NCI-H2196 treated with DMSO at 0.1 percent for 48 hours (cell line): ENCODE measurements around the gene BRSK1.
A peak's percentile ranks its signal among the peaks of the same experiment; 100 is the strongest.

Experiments
- DNase-seq: peaks from one replicate; lab custom pipeline; 2025; ENCODE audit not compliant: unreplicated experiment; lab: John Stamatoyannopoulos, UW

Gene BRSK1

DNA sequence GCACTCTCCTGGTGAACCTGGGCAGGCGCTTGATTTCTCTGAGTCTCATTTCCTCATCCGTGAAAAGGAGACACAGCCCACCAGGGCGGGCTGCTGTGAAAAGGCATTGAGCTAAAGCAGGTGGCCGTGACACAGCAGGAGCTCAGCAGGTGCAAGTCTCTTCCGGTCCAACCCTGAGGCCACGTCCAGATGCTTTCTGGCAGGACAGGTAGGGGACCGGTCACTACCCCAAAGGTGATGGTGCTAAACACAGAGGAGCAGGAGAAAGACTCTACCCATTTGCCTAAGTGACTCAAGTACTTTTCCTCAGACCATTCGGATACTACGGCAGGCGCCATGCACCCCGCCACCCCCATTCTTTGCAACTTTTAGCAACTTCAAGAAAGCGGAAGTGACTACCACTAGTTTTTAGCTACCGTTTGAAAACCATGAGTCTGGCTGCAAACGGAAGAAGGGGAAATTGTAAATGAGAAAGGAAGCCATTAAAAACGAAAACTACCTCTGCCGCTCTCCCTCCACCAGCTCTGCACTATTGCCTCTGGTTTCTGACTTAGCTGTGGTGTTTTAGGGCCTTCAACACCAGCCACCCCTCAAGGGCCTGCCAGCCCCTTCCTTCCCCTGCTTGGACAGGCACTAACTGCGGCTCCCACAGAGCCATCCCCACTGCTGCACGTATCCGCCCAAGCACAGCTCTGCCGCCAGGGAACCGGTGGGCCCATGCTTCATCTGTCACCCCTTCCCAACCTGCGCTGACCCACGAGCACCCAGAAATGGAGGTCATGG is 29.8 kb upstream of the BRSK1 start:
- peak; percentile 57 for DNase-seq

DNA sequence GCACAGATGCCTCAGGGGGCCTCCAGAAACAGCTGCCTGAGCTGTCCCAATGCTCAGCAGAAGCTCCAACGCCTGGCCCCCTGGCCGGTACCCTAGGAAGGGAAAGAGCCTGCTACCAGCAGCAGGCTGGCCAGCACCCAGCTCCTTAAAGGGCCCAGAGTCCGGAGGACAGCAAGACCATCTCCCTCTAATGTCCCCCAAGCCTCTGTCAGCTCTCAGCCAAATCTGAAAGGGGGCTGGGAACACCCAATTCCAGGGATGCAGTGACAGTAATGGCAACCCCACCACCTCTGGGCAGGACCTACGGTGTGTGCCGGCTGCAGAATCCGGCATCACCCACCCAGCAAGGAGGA is 29.2 kb upstream of the BRSK1 start:
- no peak for DNase-seq

DNA sequence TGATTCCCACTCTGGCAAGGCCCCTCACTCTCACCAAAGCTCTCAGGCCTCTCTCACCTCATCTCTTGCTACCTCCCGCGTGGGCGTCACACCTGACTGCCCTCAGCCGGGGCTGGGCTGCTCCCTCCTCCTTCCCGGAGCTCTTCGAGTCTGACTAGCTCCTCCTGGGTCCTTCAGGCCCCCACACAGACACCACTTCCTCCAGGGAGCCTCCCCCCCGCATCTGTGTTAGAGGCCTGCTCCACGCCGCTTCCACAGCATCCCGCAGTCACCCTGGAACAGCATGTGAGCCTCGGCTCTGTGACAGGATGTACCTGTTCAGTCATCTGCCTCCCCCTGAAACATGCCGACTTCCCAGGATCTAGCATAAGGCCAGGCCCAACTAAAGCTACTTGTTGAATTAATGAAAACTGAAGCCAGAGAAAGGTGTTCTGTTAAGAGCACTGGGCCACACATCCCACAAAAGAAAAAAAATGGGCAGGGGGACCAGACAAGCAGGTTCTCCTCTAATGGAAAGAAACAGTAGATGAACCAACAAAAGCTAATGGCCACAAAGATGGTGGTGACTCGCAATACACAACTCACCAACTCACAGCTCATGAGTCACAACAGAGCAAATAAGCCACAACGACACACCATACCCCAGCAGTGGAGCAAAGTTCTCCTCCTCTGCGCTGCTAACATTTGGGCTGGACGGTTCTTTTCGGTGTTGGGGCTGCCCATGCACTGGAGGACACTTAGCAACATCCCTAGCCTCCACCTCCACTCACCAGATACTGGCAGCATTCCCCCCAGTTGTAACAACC is 28.0 kb upstream of the BRSK1 start:
- DNase-seq: no peak

DNA sequence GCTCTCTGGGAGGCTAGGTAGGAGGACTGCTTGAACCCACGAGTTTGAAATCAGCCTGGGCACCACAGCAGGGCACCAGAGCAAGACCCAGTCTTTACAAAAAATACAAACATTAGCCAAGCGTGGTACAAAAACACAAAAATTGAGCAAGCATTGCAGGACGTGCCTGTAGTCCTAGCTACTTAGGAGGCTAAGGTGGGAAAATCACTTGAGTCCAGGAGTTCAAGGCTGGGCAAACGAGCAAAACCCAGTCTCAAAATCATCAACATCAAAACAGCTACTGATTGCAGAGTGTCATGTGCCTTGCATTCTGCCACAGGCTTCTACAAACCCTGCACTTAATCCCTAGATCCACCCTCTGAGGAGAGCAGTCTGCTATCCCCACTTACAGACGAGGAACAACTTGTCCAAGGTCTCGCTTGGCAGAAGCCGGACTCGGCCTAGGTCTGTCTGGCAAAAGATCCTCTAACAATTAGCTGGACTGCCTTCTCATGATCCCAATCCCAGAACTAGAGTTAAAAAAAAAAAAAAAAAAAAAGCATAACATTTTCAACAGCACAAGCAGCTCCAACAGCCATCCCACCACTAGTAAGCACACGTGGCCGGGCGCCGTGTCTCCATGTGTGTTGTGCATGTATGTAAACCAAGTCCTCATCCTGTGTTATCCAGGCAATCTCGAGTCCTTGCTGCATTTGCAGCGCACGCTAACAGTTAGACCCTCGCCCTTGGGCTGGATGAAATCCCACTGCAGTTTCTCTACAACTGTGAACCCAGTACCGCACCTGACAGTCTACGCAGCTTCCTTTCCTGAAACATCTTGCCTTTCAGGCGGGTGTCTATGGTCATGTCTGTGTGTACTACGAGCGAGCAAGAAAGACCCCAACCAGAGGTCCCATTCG is 27.0 kb upstream of the BRSK1 start:
- no peak for DNase-seq

DNA sequence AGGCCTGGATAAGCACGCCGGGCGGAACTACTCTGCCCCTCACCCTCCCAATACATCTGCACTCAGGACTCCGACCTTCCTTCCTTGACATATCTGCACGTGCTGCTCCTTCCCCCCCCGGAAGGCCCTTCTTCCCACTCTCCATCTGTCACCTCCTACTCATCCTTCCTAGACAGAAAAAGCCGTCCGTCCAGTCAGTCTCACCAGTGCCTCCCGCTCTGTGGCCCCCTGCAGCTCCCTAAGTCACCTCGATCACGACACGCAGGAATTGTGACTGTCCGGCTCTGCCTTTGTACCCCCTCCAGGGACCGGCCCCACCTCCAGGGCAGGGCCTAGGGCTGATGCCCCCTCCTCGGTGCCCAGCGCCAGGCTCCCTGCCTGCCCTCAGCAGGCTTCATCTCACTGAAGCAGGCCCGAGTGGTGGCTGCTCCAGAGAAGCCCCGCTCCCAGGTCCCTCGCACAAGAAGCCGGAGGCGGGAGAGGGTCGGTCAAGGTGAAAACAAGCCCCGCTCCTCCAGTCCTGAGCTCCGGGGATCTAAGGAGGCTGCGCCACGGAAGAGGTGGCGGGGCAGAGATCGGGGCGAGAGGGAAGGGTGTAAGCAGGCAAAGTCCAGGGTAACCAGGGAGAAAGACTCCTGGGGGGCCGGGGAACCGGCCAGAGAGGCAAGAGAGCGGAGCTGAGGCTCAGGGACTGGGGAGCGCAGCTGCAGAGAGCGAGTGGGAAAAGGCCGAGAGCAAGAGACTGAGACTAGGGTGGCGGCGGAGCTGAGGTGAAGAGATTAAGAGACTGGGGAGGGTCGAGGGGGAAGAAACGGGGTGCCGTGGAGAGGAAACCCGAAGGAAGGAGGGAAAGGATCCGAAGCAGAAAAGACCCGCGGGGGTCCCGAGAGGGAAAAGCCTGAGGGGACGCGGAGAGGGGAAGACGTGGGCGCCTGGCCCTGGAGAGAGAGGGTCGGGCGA is 26.1 kb upstream of the BRSK1 start:
- DNase-seq: no peak

DNA sequence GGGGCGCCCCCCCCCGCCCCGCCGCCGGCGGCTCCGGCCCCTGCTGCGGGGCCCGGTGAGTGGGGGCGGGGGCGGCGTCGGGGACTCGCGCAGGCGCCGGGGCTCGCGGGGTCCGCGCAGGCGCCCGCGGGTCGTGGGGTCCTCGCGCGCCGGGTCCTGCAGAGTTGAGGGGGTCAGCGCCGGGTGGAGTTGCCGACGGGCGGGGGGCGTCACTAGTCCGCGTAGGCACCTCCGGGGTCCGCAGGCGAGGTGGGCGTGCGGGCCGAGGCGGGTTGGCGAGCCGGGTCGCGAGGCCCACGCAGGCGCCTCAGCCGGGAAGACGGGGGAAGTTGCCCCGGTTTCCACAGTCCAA is 25.3 kb upstream of the BRSK1 start:
- DNase-seq: no peak

DNA sequence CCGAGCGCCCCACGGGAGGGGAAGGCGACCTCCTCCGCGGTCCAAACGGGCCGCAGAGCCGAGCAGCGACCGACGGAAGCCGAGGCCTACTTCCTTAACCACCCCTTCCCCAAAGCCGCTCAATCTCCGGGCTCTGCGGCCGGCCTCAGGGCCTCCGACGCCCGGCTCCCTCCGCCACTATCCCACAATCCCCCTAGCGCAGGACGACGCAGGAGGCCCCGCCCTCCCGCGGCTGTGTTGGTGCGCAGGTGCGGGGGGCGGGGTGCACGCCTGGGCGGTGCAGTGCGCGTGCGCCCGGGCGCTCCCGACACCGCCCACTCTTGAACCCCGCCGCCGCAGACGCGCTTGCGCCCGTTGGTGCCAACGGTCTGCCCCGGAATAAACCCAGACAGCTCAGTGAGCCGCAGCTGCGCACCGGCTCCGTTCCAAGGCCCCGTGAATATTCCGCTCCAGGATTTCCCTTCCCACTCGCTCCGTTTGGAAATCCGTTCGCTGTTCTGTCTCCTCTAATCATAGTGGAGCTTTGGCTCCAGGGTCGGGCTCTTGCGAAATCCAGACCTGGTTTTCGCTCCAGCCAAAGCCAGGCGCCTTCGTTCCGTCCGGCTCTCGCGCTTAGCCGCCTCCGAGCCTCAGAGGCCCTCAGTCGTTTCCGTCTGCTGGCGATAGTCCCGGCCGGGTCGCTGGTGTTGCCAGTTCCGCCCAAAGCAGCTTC is 24.8 kb upstream of the BRSK1 start, which contains the start of gene PPP6R1:
TSS of gene PPP6R1 (minus strand) at position 190 of the 712 bp plus-strand sequence. CDS start 11,914 bp downstream, outside the sequence.
- peak; percentile 96 for DNase-seq

DNA sequence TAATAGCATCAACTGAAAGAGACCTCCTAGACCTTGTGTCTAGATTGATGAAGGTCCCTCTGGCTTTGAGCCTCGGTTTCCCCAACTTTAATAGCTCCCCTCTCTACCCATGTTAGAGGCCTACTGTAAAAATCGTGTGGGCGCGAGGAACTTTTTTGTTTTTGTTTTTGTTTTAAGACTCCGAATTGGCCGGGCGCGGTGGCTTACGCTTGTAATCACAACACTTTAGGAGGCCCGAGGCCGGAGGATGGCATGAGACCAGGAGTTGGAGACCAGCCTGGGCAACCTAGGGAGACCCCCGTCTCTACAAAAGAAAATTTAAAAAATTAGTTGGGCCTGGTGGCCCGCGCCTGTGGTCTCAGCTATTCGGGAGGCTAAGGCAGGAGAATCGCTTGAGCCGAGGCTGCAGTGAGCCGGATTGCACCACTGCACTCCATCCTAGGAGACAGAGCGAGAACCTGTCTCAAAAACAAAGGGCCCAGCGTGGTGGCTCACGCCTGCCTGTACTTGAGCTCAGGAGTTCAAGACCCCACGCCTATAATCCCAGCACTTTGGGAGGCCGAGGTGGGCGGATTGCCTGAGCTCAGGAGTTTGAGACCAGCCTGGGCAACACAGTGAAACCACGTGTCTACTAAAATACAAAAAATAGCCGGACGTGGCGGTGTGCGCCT is 24.1 kb upstream of the BRSK1 start:
- no peak for DNase-seq

DNA sequence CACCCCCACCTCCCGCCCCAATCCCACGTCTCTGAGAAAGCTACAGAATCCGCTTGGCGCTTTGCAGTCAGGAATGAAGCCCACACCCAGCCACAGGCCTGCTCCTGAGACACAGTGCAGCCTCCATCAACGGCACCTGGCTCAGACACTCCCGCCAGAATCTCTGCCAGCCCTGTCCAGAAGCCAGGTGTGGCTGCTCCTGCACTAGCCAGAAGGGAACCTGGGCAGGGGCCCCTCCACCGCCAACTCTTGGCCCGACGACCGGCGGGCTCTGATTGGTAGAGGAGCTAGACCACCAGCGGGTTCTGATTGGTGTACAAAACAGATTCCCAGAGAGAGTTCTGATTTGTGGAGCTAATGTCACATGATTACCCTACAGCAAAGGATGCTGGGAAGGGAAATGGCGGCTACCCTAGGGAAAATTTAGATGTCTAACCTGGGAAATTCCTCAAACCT is 22.1 kb upstream of the BRSK1 start:
- DNase-seq: no peak

DNA sequence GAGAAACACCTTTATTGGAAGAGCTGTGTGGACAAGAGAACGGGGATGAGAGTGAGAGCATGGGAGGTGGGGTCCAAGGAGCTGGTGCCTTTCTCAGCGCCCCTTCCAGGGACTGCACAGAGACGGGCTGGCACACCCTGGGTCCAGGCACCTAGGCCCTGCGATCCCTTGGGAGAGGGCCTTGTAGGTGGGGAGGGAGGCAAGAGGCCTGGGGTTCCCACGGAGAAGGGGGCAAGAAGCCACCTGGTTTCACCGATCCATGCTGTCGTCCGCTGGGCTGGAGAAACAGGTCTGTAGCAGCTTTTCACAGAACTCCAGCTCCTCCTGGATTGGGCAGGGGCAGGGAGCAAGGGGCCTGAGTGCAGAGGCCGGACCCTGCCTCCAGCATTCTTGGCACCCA is 21.4 kb upstream of the BRSK1 start:
- DNase-seq: no peak

DNA sequence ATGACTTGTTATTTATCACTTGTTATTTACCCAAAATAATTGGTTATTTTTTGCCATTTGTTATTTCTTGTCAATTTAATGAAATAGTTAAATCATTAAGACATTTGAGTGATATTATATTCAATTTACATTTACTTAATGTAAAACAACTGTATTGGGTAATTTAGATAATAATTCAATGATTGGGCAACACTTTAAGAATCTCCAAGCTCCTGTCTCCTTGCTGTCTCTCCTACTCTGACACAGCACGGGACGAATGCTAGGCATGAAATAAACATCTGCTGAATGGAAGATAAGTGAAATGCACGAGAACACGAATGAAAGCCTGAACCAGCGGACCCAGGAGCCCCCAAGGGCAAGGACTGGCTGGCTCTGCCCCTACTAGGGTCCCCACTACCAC is 19.3 kb upstream of the BRSK1 start:
- no peak for DNase-seq

DNA sequence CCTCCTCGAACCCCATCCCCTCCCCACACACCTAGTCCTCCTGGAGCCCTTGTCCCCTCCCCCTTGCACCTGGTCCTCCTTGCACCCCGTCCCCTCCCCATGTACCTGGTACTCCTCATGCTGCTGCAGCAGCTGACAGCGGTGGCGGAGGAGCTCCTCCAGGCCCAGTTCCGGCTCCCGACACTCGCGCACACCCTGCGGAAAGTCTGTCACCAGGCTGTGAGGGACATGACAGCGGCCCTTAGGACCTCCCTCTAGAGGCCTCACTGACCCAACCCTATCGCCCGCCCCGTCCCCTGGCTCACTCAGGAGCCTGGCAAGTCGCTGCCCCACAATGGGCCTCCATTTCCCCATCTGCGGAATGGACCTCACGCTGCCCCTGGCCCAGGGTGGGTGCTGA is 18.6 kb upstream of the BRSK1 start:
- DNase-seq: no peak

DNA sequence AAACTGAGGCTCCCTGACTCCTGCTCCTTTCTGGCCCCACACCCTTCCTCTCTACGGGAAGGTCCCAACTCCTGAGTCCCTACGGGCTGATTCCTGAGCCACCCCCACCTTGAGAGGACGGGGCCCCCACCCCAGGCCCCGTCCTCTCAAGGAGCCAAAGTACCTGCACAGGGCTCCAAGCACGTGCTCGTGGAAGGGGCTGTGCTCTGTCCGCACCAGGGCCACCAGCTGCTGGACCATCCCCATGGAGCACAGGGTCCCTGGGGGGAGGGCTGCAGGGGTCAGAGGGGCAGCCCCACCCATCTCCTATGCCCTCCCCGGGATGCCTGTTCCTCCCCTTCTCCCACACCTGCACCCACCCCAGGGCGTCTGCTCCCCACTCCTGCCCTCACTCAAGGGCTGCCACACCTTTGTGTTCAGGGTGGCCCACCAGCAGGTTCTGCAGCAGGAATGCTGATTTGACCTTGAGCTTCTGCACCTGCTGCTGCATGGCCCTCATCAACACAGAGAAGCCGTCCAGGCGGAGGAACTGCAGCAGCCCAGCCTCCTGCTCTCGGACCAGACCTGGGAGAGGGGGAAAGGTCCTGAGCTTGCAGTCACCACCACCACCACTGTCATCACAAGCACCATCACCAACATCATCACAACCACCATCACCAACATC is 17.9 kb upstream of the BRSK1 start:
- DNase-seq: no peak

DNA sequence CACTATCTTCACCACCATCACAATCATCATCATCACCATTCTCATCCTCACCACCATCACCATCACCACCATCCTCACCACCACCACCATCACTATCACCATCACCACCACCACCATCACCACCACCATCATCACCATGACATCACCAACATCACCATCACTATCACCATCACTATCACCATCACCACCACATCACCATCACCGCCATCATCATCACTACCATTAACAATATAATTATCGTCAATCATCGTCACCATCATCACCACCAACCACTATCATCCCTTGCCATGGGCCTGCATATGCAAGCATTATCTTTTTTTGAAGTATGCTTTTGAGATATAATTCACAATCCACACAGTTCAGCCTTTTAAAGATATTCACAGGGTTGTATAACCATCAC is 17.4 kb upstream of the BRSK1 start:
- DNase-seq: no peak

DNA sequence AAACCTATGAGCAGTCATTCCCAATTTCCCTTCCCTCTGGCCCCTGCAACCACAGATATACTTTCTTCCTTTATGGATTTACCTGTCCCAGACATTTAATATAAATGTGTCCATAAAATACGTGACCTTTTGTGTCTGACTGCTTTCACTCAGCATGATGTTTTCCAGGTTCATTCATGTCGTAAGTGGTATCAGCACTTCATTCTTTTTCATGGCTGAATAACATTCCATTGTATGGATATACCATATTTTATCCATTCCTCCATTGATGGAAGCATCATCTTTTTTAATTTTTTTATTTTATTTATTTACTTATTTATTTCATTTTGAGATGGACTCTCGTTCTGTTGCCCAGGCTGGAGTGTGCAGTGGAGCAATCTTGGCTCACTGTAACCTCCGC is 17.0 kb upstream of the BRSK1 start:
- DNase-seq: no peak

DNA sequence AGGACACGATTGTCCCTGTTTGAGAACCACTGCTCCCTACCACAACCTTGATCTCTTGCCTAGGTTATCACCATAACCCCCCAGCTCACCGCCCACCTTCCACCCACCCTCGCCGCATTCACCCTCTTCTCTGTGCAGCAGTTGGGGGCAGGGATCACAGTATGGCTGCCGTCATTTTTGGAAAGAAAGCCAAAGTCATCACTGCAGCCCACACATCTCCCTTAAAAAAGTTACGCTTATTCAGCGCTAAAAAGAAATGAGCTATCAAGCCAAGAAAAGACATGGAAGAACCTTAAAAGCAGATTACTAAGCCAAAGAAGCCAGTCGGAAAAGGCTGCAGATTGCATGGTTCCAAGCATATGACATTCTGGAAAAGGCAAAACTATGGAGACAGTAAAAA is 14.5 kb upstream of the BRSK1 start:
- DNase-seq: no peak

DNA sequence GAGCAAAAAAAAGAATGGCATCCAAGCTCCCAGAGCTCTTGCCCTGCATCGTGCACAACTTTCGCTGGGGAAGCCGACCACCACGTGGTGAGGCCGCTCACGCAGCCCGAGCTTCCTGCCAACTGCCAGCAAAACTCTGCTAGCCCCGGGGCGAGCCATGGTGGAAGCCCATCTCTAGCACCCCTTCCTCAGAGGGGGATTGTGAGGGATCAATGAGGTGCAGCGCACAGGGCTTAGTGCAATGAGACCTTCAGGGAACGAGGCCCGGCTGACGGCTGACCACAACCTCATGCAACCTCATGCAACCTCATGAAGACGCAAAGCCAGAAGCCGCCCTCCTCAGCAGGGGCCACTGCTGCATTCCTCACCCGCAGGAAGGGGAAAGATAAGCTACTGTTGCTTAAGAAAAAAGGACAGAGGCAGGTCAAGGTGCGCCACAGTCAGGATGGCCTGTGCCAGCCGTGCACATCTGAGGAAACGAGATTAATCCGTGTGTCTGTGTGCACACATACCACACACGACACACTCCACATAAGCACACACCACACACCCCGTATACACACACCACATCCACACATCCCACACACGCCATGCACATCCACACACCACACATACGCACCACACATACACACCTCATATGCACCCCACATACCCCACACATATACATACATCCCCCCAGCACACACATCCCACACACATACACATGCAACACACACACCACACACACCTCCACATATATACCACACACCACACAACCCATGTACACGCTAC is 13.4 kb upstream of the BRSK1 start:
- DNase-seq: no peak

DNA sequence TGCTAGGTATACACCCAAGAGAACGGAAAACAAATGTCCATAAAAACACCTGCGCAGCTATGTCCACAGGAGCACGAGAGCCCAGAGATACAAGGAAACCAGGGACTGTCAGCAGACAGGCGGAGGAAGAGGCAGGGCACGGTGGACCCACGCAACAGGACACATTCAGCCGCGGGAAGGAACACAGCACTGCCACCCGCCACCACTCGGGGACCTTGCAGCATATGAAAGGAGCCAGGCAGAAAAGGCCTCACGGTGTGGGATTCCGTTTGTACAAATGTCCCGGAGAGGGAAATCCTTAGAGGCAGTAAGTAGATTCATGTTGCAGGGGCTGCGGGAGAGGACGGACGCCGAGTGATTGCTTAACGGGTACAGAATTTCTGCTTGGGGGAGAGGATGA is 11.7 kb upstream of the BRSK1 start:
- DNase-seq: no peak
